ENCODE data around the gene SPECC1L.

DNA sequence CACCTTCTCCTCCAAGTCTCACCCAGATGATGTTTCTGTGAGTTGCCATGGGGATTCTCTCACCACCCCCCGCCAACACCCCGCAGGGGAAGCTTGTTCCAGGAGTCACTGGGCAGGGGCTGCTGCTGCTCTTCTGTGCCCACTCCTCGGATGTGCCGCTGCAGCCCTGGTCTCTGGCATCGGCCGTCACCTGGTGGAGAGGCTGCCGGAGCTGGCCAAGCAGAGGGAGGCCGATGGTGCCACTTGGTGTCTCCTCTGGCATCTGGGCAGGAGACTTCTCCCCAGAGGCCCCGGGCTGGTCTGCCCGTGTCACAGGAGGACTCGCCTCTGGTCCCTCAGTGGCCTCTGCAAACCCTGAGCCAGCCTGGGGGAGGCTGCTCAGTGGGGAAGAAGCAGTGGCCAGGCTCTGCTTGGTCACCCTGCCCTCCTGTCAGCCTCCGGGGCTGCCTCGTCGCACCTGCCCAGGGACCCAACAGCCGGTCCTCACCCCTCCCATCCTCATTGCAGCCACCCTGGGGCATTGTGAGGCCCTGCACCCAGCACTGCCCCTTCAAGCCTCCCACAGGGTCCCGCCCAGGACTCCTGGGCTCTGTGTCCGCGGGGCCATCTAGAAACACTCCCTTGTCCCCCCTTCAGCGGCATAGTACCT is 156.3 kb downstream of the SPECC1L start:
- no peak for TF ChIP-seq EZH2 (IDR thresholded peaks at IDR 0.05; ENCODE audit: insufficient read depth, poor library complexity, severe bottlenecking)
- no peak for TF ChIP-seq EZH2phosphoT487 (IDR thresholded peaks at IDR 0.05; ENCODE audit: insufficient read depth, low read depth)

Measured in GM23248 (cell line).